Stomach (tissue), 19 donors: ENCODE measurements around the gene PARK7. TPM values are rescaled to one million over a fixed set of nuclear protein-coding genes. Genes with fewer than 3 reads are reported as not detected.

Source experiments
- DNase-seq, 2 donors: peaks; one replicate each; pipeline versions ENCODE4 v3.0.0 to v3.0.0-alpha.2; 2013 to 2019
- H3K27ac ChIP-seq, 5 donors: fragments of 200-600 bp in 4 of 5; sonication (generic) in 4 of 5; one replicate each; pipeline ENCODE4 v1.5.1; 2013 to 2019; ENCODE audit warnings: mild to moderate bottlenecking in 1 of 5, moderate library complexity in 1 of 5
- H3K27me3 ChIP-seq, 3 donors: fragments of 200-600 bp; sonication (generic); one replicate each; pipeline ENCODE4 v1.5.1; 2017 to 2019; ENCODE audit warnings: mixed run types in 1 of 3
- H3K36me3 ChIP-seq, 4 donors: fragments of 200-600 bp; sonication (generic); 1 replicate in 3 of 4; 2 replicates in 1 of 4; pipeline ENCODE4 v1.5.1; 2016 to 2019
- H3K4me1 ChIP-seq, 4 donors: fragments of 200-600 bp; sonication (generic); one replicate each; pipeline ENCODE4 v1.5.1; 2016 to 2019
- H3K4me3 ChIP-seq, 4 donors: fragments of 200-600 bp; sonication (generic) in 3 of 4; one replicate each; pipeline ENCODE4 v1.5.1; 2016 to 2019; ENCODE audit warnings: mild to moderate bottlenecking in 1 of 4
- H3K9me3 ChIP-seq, 4 donors: fragments of 200-600 bp; sonication (generic); one replicate each; pipeline ENCODE4 v1.5.1; 2016 to 2019
- EP300 ChIP-seq: sonication (generic); formaldehyde crosslinking; IDR thresholded peaks from one replicate; pipeline ENCODE4 v1.6.1; 2017; ENCODE audit warnings: antibody characterized with exemption
- POLR2A ChIP-seq, 4 donors: fragments of 450-650 bp; IDR thresholded peaks; one replicate each; pipeline ENCODE4 v1.6.1; 2016; ENCODE audit warnings: antibody characterized with exemption in 4 of 4, control low read depth in 2 of 4, mild to moderate bottlenecking in 1 of 4, moderate library complexity in 1 of 4
- POLR2AphosphoS5 ChIP-seq, 3 donors: sonication (generic); formaldehyde crosslinking; IDR thresholded peaks; one replicate each; pipeline ENCODE4 v1.6.1; 2016; ENCODE audit warnings: antibody characterized with exemption in 3 of 3
- WGBS, 5 donors: extraction: QIAGEN DNeasy Blood & Tissue Kit in 3 of 5; methylation state at CpG; one replicate each; pipeline versions ENCODE4 v1.1.5 to v1.1.7; 2013 to 2018; 5-methylcytosine and 5-hydroxymethylcytosine counted together
- intact Hi-C: fragments of 100-400 bp; cut with DNase I; formaldehyde crosslinking; loops from one replicate; pipeline ENCODE4 v1.15.1; 2023; ENCODE audit warnings: low total_unique reads
- long read RNA-seq, 10 donors: transcript quantifications; one replicate each; lab custom pipeline, GENCODE V29; 2026
- polyA plus RNA-seq, 3 donors: library from polyadenylated mRNA; stranded (reverse); fragments of 200-250 nt; gene quantifications; one replicate each; pipeline ENCODE4 v1.2.3, GENCODE V29; 2013
- total RNA-seq, 5 donors: library from RNA; depleted of rRNA; stranded (reverse); fragments of >200 nt; gene quantifications; one replicate each; pipeline versions ENCODE4 v1.1.0 to v1.2.3, GENCODE V29; 2014 to 2016
- TF ChIP-seq, protein P1 (sequence below), 7 experiments: fragments of 450-650 bp in 4 of 7; fragments of 200-600 bp in 3 of 7; sonication (generic) in 3 of 7; IDR thresholded peaks; one replicate each; pipeline ENCODE4 v1.5.1; 2016 to 2019; ENCODE audit warnings: antibody characterized with exemption in 7 of 7, control low read depth in 2 of 7, mild to moderate bottlenecking in 1 of 7
- donor health status: healthy with polysubstance abuse.
- donor health status: Bipolar disorder and iron deficiency.
- donor health status: healthy.

Gene PARK7
- 100 to 1,000 TPM in 2 of 5 donors, 10 to 100 TPM in 3; 41.4 to 149 (median 98.1) TPM for total RNA-seq
- polyA plus RNA-seq = 100 to 1,000 TPM; 281 to 350 (median 311) TPM
- long read RNA-seq, donor 1, transcript PARK7-201 (7 exons, 949 nt) = minor isoform, 16 of 51 reads
- long read RNA-seq, donor 1, transcript PARK7-209 (7 exons, 1,088 nt) = major isoform, 20 of 51 reads
- long read RNA-seq, donor 1, partial matches to known transcripts = 15 of 51 reads
- long read RNA-seq, donor 1, other reads (novel, unspliced or antisense) = 0 of 51 reads
- long read RNA-seq, donor 2, transcript PARK7-201 (7 exons, 949 nt) = minor isoform, 34 of 98 reads
- long read RNA-seq, donor 2, transcript PARK7-209 (7 exons, 1,088 nt) = major isoform, 37 of 98 reads
- long read RNA-seq, donor 2, partial matches to known transcripts = 27 of 98 reads
- long read RNA-seq, donor 2, other reads (novel, unspliced or antisense) = 0 of 98 reads
- long read RNA-seq, donor 3, transcript PARK7-201 (7 exons, 949 nt) = minor isoform, 19 of 68 reads
- long read RNA-seq, donor 3, transcript PARK7-209 (7 exons, 1,088 nt) = major isoform, 27 of 68 reads
- long read RNA-seq, donor 3, partial matches to known transcripts = 22 of 68 reads
- long read RNA-seq, donor 3, other reads (novel, unspliced or antisense) = 0 of 68 reads
- long read RNA-seq, donor 4, transcript PARK7-201 (7 exons, 949 nt) = major isoform, 6 of 12 reads
- long read RNA-seq, donor 4, transcript PARK7-209 (7 exons, 1,088 nt) = major isoform, 6 of 12 reads
- long read RNA-seq, donor 4, partial matches to known transcripts = 0 of 12 reads
- long read RNA-seq, donor 4, other reads (novel, unspliced or antisense) = 0 of 12 reads
- long read RNA-seq, donor 5, transcript PARK7-209 (7 exons, 1,088 nt) = minor isoform, 35 of 94 reads
- long read RNA-seq, donor 5, transcript PARK7-201 (7 exons, 949 nt) = major isoform, 50 of 94 reads
- long read RNA-seq, donor 5, partial matches to known transcripts = 9 of 94 reads
- long read RNA-seq, donor 5, other reads (novel, unspliced or antisense) = 0 of 94 reads
- long read RNA-seq, donor 6 = 0 reads
- long read RNA-seq, donor 7, transcript PARK7-201 (7 exons, 949 nt) = minor isoform, 46 of 122 reads
- long read RNA-seq, donor 7, transcript PARK7-209 (7 exons, 1,088 nt) = major isoform, 60 of 122 reads
- long read RNA-seq, donor 7, partial matches to known transcripts = 15 of 122 reads
- long read RNA-seq, donor 7, other reads (novel, unspliced or antisense) = 0 of 122 reads
- long read RNA-seq, donor 8, transcript PARK7-201 (7 exons, 949 nt) = minor isoform, 36 of 97 reads
- long read RNA-seq, donor 8, transcript PARK7-209 (7 exons, 1,088 nt) = major isoform, 39 of 97 reads
- long read RNA-seq, donor 8, partial matches to known transcripts = 17 of 97 reads
- long read RNA-seq, donor 8, other reads (novel, unspliced or antisense) = 5 of 97 reads
- long read RNA-seq, donor 9, transcript PARK7-209 (7 exons, 1,088 nt) = major isoform, 58 of 114 reads
- long read RNA-seq, donor 9, transcript PARK7-201 (7 exons, 949 nt) = minor isoform, 40 of 114 reads
- long read RNA-seq, donor 9, partial matches to known transcripts = 16 of 114 reads
- long read RNA-seq, donor 9, other reads (novel, unspliced or antisense) = 0 of 114 reads
- long read RNA-seq, donor 10, transcript PARK7-201 (7 exons, 949 nt) = major isoform, 18 of 41 reads
- long read RNA-seq, donor 10, transcript PARK7-209 (7 exons, 1,088 nt) = major isoform, 18 of 41 reads
- long read RNA-seq, donor 10, partial matches to known transcripts = 5 of 41 reads
- long read RNA-seq, donor 10, other reads (novel, unspliced or antisense) = 0 of 41 reads

- Histone ChIP-seq H3K4me1 (peaks cover 22 to 55% (median 38%) of the 10 kb centered on the region in 4 donors), H3K27me3 (no peaks in the 10 kb centered on the region), H3K4me3 (peak within 1 kb of the TSS; percentile 74 to 87 (median 78)), H3K36me3 (peaks cover 20 to 36% (median 34%) of the 10 kb centered on the region in 4 donors), H3K27ac (peak within 1 kb of the TSS; percentile 93 to 99 (median 95)), H3K9me3 (no peaks in the 10 kb centered on the region)
- TF ChIP-seq POLR2AphosphoS5 (IDR thresholded peaks at IDR 0.05) = peak; percentile 80 to 98 (median 96)
- TF ChIP-seq POLR2A (IDR thresholded peaks at IDR 0.05) = peak in 2 of 4 donors; percentile 82 to 88
- TF ChIP-seq, protein P1, sequence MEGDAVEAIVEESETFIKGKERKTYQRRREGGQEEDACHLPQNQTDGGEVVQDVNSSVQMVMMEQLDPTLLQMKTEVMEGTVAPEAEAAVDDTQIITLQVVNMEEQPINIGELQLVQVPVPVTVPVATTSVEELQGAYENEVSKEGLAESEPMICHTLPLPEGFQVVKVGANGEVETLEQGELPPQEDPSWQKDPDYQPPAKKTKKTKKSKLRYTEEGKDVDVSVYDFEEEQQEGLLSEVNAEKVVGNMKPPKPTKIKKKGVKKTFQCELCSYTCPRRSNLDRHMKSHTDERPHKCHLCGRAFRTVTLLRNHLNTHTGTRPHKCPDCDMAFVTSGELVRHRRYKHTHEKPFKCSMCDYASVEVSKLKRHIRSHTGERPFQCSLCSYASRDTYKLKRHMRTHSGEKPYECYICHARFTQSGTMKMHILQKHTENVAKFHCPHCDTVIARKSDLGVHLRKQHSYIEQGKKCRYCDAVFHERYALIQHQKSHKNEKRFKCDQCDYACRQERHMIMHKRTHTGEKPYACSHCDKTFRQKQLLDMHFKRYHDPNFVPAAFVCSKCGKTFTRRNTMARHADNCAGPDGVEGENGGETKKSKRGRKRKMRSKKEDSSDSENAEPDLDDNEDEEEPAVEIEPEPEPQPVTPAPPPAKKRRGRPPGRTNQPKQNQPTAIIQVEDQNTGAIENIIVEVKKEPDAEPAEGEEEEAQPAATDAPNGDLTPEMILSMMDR (IDR thresholded peaks at IDR 0.05) = peak in 3 of 7 experiments; percentile 8 to 56 (median 42)
- TF ChIP-seq EP300 = no peak
- peak; percentile 100 for DNase-seq
- 0 to 1% (median 0%) methylated on average over 54 to 81 of the region's 81 CpGs for WGBS, 5 donors
- intact Hi-C loops = no loop called here
These were observed at the start of gene PARK7 for GRCh38 chr1:7961216-7962013. TSS of gene PARK7 (plus strand) at chr1:7961711. CDS start at chr1:7962786, 1,075 bp downstream.

- Histone ChIP-seq H3K4me3 (no peak overlapping the region), H3K27me3 (peaks cover 0 to 10% (median 0%) of the 10 kb centered on the region in 3 donors), H3K4me1 (no peaks in the 10 kb centered on the region), H3K27ac (no peak overlapping the region), H3K36me3 (no peaks in the 10 kb centered on the region), H3K9me3 (no peaks in the 10 kb centered on the region)
- no peak for TF ChIP-seq EP300
- TF ChIP-seq POLR2AphosphoS5 (IDR thresholded peaks at IDR 0.05) = no peak
- TF ChIP-seq, protein P1 (IDR thresholded peaks at IDR 0.05) = no peak
- no peak for TF ChIP-seq POLR2A (IDR thresholded peaks at IDR 0.05)
- 84 to 94% (median 89%) methylated on average over 3 of the region's 3 CpGs for WGBS, 5 donors
- intact Hi-C loops = no loop called here
- no peak for DNase-seq
These were observed 49.4 kb upstream of the PARK7 start for GRCh38 chr1:7912145-7912544.

DNA sequence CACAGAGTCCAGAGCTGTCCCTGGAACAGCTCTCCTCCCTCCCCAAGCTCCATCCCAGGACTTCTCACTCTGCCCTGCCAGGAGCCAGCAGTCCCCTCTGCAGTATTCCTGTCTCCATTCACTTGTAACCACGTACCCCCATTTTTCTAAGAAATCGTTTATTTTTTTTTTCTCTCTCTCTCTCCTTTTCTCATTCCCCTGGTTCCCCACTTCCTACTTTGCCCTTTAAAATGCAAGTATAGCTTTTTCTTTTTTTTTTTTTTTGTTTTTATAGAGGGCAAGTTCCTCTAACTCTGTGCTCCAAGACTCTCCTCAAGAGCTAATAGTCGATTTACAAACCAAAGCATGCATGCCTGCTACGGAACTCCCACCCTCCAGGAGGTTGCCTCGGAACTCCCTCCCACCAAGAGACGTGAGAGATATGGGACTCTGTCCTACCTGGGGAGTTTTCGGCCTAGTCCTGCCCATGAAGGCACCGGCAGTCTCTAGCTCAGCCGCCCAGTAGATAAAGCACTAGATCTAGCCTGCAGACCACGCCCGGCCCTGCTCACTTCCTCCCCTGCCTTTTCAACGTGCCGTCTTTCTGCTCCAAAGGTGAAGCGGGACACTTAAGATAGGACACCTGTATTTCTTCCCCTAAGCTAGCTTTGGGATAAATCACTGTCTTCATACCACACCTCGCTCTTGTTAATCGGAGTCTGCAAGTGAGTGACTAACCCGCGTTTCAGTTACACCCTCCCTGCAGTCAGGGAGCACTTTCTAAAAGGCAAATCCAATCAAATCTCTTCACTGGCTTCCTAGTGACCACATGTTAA is 48.6 kb upstream of the PARK7 start:
- intact Hi-C loops = no loop called here
- Histone ChIP-seq H3K4me3 (no peak overlapping the region), H3K9me3 (no peaks in the 10 kb centered on the region), H3K27me3 (peaks cover 0 to 10% (median 0%) of the 10 kb centered on the region in 3 donors), H3K36me3 (no peaks in the 10 kb centered on the region), H3K27ac (no peak overlapping the region), H3K4me1 (no peaks in the 10 kb centered on the region)
- peak; percentile 31 to 57 for DNase-seq
- no peak for TF ChIP-seq POLR2A (IDR thresholded peaks at IDR 0.05)
- TF ChIP-seq POLR2AphosphoS5 (IDR thresholded peaks at IDR 0.05) = no peak
- TF ChIP-seq, protein P1 (IDR thresholded peaks at IDR 0.05) = no peak
- no peak for TF ChIP-seq EP300
- 29 to 46% (median 36%) methylated on average over 18 of the region's 18 CpGs for WGBS, 5 donors
